Lower lobe of right lung (tissue), 2 donors: ENCODE results near the gene GJD3. TPM values are rescaled to one million over a fixed set of nuclear protein-coding genes. Genes with fewer than 3 reads are reported as not detected.

ENCODE experiments used
- ATAC-seq, 2 donors: fragments of 200-7000 bp; cut with Tn5 transposase; one replicate each; pipeline ENCODE4 v1.9.1; 2020 to 2022; ENCODE audit warnings: mild to moderate bottlenecking in 2 of 2, moderate library complexity in 2 of 2
- DNase-seq: peaks from one replicate; pipeline ENCODE4 v3.0.0-alpha.2; 2020
- H3K27ac ChIP-seq: fragments of 200-600 bp; one replicate; pipeline ENCODE4 v1.8.0; 2022
- H3K27me3 ChIP-seq: fragments of 200-600 bp; one replicate; pipeline ENCODE4 v1.8.0; 2022; ENCODE audit warnings: low read depth
- H3K36me3 ChIP-seq: fragments of 200-600 bp; one replicate; pipeline ENCODE4 v1.8.0; 2022; ENCODE audit warnings: mild to moderate bottlenecking
- H3K4me1 ChIP-seq: fragments of 200-600 bp; one replicate; pipeline ENCODE4 v1.8.0; 2022
- H3K4me3 ChIP-seq: fragments of 200-600 bp; one replicate; pipeline ENCODE4 v1.8.0; 2022; ENCODE audit warnings: mild to moderate bottlenecking
- H3K9me3 ChIP-seq: fragments of 200-600 bp; one replicate; pipeline ENCODE4 v1.8.0; 2022
- intact Hi-C: fragments of 100-400 bp; cut with DNase I; formaldehyde crosslinking; loops from one replicate; pipeline ENCODE4 v1.11.0; 2022
- total RNA-seq: library from RNA; stranded (reverse); fragmentation: NEBNext Ultra II Directional; extraction: Animal tissue kit (Norgen Biotek cat#: 25700); gene quantifications from one replicate; pipeline ENCODE4 v1.2.1, GENCODE V29; 2021
- TF ChIP-seq, protein P1 (sequence below): fragments of 200-600 bp; IDR thresholded peaks from one replicate; pipeline ENCODE4 v1.8.0; 2022; ENCODE audit warnings: antibody characterized with exemption, mild to moderate bottlenecking
- donor health status: DM: no; HTN: yes; CAD: no; lungs with severe emphysema.

Gene GJD3
- total RNA-seq, 1 donor from 2014 or later, result 3.1 TPM

DNA sequence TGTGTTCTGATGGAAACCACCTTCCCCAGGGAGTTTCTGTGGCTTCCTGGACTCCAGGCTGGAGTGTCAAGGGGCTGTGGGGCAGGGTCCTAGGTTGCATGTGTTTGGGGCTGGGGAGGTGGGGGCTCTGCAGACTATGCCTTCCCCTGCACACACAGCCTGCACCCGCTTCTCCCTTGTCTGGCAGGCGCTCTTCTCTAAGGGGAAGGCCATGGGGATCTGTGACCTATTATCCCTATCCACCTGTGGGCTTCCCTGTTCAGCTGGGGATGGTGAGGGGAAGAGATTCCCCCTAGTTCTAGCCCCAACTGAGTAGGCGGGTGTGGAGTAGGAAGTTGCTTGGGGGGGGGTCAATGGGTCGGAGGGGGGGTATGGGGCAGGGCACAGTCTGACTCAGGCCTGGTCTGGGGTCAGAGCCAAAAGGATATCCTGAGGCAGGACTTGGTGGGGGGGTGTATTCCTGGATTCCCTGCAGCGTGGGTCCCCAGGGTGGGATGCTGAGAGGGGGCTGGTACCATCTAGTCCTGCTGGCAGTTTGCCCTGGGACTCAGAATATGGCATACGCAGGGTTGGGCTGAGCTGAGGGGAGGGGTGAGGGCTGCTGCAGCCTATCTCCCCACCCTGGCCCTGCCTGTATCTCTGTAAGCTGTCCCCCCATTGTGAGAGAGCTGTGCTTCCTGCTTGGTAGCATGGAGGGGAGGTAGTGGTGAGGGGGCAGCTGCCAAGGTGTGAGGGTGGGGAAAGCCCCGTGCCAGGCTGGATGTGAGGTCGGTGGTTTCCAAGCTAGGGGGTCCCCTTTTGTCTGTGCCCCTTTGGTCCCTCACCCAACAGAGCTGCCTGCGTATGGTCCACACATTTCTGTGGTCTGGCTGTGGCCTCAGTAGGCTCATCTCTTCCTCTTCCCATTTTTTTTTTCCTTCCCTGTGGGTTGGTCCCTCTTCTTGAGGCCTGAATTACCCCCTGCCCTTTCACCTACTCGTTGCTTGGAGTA lies 40.9 kb downstream of the GJD3 start:
- peak overlapping the region; percentile 96 for H3K27ac ChIP-seq
- intact Hi-C loops, result no loop called here
- TF ChIP-seq, protein P1, sequence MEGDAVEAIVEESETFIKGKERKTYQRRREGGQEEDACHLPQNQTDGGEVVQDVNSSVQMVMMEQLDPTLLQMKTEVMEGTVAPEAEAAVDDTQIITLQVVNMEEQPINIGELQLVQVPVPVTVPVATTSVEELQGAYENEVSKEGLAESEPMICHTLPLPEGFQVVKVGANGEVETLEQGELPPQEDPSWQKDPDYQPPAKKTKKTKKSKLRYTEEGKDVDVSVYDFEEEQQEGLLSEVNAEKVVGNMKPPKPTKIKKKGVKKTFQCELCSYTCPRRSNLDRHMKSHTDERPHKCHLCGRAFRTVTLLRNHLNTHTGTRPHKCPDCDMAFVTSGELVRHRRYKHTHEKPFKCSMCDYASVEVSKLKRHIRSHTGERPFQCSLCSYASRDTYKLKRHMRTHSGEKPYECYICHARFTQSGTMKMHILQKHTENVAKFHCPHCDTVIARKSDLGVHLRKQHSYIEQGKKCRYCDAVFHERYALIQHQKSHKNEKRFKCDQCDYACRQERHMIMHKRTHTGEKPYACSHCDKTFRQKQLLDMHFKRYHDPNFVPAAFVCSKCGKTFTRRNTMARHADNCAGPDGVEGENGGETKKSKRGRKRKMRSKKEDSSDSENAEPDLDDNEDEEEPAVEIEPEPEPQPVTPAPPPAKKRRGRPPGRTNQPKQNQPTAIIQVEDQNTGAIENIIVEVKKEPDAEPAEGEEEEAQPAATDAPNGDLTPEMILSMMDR, result no peak
- H3K9me3 ChIP-seq, result no peaks in the 10 kb centered on the region
- peak overlapping the region; percentile 99 for H3K4me3 ChIP-seq
- peaks cover 98% of the 10 kb centered on the region for H3K4me1 ChIP-seq
- H3K36me3 ChIP-seq, result no peaks in the 10 kb centered on the region
- no peaks in the 10 kb centered on the region for H3K27me3 ChIP-seq
- DNase-seq (peak; percentile 76), ATAC-seq (peak; percentile 14 to 15)

DNA sequence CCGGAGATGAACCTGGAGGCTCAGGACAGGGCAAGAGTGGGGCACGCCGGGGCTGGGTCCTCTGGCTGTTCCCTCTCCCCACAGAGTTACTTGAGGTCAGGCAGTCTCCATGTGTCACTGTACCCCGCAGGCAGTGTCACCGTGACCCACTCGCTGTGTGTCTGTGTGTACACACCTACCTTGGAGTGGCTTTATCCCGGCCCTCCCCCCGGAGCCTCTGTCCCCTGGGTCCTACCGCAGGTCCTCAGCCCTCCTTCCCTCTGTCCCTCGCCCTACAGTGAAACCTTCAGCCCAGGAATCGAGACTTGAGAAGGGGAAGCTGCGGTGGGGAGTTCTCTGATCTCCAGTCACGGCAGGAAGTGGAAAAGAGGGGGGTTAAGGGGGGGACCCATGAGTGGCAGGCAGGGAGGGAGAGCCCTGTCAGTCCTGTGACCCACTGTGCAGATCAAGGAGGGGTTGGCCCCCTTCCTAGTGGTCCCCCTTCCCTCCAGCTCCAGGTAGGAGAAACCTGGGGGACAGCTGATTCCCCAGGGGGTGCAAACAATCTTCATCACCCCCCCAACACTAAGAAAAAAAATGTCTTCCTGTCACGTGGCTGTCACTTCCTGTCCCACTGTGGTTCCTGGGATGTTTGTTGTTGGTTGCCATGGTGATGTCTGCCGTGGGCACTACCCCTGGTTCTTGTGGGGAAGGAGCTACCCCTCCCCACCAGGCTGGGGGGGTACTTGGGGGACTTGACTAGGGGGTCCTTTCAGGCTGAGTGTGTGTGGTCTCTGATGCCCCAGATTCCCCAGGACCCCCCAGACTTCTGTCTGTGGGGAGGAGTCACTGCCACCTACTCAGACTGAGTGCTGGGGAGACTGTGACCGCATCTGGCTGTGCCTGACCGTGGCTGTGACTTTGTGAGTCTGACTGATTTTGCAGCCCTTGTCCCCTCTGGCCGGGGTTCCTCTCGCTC lies 41.9 kb downstream of the GJD3 start:
- H3K27me3 ChIP-seq, result no peaks in the 10 kb centered on the region
- peak; percentile 56 to 75 for ATAC-seq
- H3K36me3 ChIP-seq, result no peaks in the 10 kb centered on the region
- peak; percentile 93 for DNase-seq
- H3K4me1 ChIP-seq, result peaks cover 89% of the 10 kb centered on the region
- TF ChIP-seq, protein P1, result no peak
- H3K9me3 ChIP-seq, result no peaks in the 10 kb centered on the region
- peak overlapping the region; percentile 99 for H3K4me3 ChIP-seq
- intact Hi-C loops, result no loop called here
- H3K27ac ChIP-seq, result peak overlapping the region; percentile 96

DNA sequence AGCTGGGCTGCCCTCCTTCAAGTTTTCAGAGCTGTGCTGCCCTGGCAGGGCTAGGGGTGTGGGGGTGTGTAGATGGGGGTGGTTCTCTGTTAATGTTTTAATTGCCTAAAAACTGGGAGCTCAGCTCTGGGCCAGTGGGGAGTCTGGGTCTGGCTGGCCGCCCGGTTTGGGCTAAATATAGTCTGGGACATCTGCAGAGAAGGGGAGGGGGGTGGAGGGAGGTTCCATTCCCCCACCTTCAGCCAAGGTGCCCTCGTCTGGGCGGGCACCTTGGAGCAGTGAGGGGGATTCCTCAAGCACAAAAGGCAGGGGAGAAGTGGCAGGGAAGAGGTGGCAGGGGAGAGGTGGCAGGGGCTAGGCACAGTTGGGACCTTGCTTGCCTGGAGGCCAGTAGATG lies 42.6 kb downstream of the GJD3 start:
- no peaks in the 10 kb centered on the region for H3K36me3 ChIP-seq
- DNase-seq (no peak), ATAC-seq (no peak)
- H3K27ac ChIP-seq, result peak overlapping the region; percentile 96
- H3K4me1 ChIP-seq, result peaks cover 89% of the 10 kb centered on the region
- H3K27me3 ChIP-seq, result no peaks in the 10 kb centered on the region
- peak overlapping the region; percentile 99 for H3K4me3 ChIP-seq
- H3K9me3 ChIP-seq, result no peaks in the 10 kb centered on the region
- TF ChIP-seq, protein P1, result no peak
- intact Hi-C loops, result no loop called here

DNA sequence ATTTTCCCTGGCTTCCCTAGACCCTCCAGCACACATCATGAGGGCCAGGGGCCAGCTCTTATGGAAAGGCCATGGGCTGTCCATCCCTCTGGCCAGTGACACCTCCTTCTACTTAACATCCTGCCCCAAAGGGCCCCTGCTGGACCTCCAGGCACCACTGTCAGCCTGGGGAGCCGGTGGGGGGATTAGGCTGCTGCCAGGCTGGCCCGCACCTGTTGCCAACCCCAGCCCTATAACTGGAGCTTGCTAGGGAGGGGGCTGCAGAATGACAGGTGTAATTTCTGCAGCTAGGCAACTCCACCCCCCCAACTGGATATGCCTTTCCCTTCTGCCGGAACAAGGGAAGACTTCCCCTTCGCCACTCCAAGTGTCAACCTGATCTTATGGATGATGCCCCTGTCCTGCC lies 43.0 kb downstream of the GJD3 start:
- intact Hi-C loops, result no loop called here
- no peaks in the 10 kb centered on the region for H3K9me3 ChIP-seq
- peak overlapping the region; percentile 96 for H3K27ac ChIP-seq
- no peak for ATAC-seq
- peaks cover 89% of the 10 kb centered on the region for H3K4me1 ChIP-seq
- H3K27me3 ChIP-seq, result no peaks in the 10 kb centered on the region
- TF ChIP-seq, protein P1, result no peak
- peak overlapping the region; percentile 99 for H3K4me3 ChIP-seq
- no peak for DNase-seq
- no peaks in the 10 kb centered on the region for H3K36me3 ChIP-seq
